C4-2B (cell line): ENCODE results near the gene HSBP1.

Source experiments
- ZFX ChIP-seq: fragments of 450-650 bp; IDR thresholded peaks from 2 replicates; pipeline ENCODE4 v1.6.1; 2017
- TF ChIP-seq, protein P1 (sequence below): fragments of 450-650 bp; conservative IDR thresholded peaks from 2 replicates; pipeline ENCODE4 v1.5.1; 2017; ENCODE audit warnings: mild to moderate bottlenecking

DNA sequence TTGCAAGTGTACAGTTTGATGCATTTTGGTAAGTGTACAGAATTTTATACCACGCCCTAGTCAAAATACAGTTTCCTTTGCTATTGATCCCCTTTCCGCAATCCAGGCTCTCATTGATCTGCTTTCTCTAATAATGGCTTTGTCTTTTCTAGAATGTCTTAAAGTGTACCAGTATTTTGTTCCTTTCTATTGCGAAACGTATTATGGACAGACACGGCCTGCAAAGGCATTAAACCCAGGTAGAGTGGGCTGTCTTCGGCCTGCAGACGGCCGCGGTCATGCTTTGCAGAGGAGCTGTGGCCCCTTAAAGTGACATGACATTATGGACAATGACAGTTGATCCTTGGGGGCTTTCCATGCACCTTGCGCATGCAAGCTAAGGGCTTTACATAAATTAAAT, 15.9 kb upstream of the HSBP1 start:
- TF ChIP-seq, protein P1, sequence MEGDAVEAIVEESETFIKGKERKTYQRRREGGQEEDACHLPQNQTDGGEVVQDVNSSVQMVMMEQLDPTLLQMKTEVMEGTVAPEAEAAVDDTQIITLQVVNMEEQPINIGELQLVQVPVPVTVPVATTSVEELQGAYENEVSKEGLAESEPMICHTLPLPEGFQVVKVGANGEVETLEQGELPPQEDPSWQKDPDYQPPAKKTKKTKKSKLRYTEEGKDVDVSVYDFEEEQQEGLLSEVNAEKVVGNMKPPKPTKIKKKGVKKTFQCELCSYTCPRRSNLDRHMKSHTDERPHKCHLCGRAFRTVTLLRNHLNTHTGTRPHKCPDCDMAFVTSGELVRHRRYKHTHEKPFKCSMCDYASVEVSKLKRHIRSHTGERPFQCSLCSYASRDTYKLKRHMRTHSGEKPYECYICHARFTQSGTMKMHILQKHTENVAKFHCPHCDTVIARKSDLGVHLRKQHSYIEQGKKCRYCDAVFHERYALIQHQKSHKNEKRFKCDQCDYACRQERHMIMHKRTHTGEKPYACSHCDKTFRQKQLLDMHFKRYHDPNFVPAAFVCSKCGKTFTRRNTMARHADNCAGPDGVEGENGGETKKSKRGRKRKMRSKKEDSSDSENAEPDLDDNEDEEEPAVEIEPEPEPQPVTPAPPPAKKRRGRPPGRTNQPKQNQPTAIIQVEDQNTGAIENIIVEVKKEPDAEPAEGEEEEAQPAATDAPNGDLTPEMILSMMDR, result no peak
- no peak for TF ChIP-seq ZFX
